Erythroblast (primary cell): ENCODE data around the gene WDR89.

Experiments used
- GATA1 ChIP-seq: IDR thresholded peaks from 2 replicates; pipeline ENCODE4 v1.6.1; 2011; ENCODE audit warnings: low read depth, mild to moderate bottlenecking, control low read depth, low read length, moderate library complexity
- POLR2A ChIP-seq: IDR thresholded peaks from 2 replicates; pipeline ENCODE4 v1.6.1; 2011; ENCODE audit warnings: mild to moderate bottlenecking, low read length

- no peak for TF ChIP-seq POLR2A
- no peak for TF ChIP-seq GATA1
Measured at GRCh38 chr14:63551332-63551731, 90.3 kb downstream of the WDR89 start.
